ENCODE data around the gene GXYLT1.
"Not testable (repeated sequence)": the region's sequence is repeated elsewhere in the genome, so short reads cannot be mapped to it uniquely, and the experiment has no call there.

The GXYLT1 gene

GRCh38 chr12:42094277-42094676 lies 50.4 kb downstream of the GXYLT1 start:
- DNase-seq (ENCODE audit: low spot score), result no peak

GRCh38 chr12:42091769-42092168 lies 52.9 kb downstream of the GXYLT1 start:
- DNase-seq (ENCODE audit: low spot score), result no peak

GRCh38 chr12:42090899-42091298 lies 53.8 kb downstream of the GXYLT1 start:
- no peak for DNase-seq (ENCODE audit: low spot score)

- no peak for DNase-seq (ENCODE audit: low spot score)
These were observed 58.6 kb downstream of the GXYLT1 start for GRCh38 chr12:42086031-42086430.

- DNase-seq (ENCODE audit: low spot score), result no peak
These were observed 59.1 kb downstream of the GXYLT1 start for GRCh38 chr12:42085594-42085993.

GRCh38 chr12:42084522-42084921 lies 60.2 kb downstream of the GXYLT1 start:
- DNase-seq (ENCODE audit: low spot score), result no peak

- no peak for DNase-seq (ENCODE audit: low spot score)
These were observed 67.7 kb downstream of the GXYLT1 start for GRCh38 chr12:42076976-42077375.

- DNase-seq (ENCODE audit: low spot score), result no peak
These were observed 74.6 kb downstream of the GXYLT1 start for GRCh38 chr12:42070036-42070435.

GRCh38 chr12:42059127-42059526 lies 85.5 kb downstream of the GXYLT1 start:
- DNase-seq (ENCODE audit: low spot score), result no peak

- no peak for DNase-seq (ENCODE audit: low spot score)
These were observed 88.5 kb downstream of the GXYLT1 start for GRCh38 chr12:42056130-42056529.

- no peak for DNase-seq (ENCODE audit: low spot score)
These were observed 91.2 kb downstream of the GXYLT1 start for GRCh38 chr12:42053456-42053855.

GRCh38 chr12:42048980-42049379 lies 95.7 kb downstream of the GXYLT1 start:
- not testable (repeated sequence) for DNase-seq (ENCODE audit: low spot score)

- no peak for DNase-seq (ENCODE audit: low spot score)
These were observed 105.1 kb downstream of the GXYLT1 start for GRCh38 chr12:42039577-42039976.

- no peak for DNase-seq (ENCODE audit: low spot score)
These were observed 105.5 kb downstream of the GXYLT1 start for GRCh38 chr12:42039176-42039575.

- no peak for DNase-seq (ENCODE audit: low spot score)
These were observed 112.7 kb downstream of the GXYLT1 start for GRCh38 chr12:42031847-42032564.
